ENCODE measurements around the gene RIN2. TPM values are rescaled to one million over a fixed set of nuclear protein-coding genes. Genes with fewer than 3 reads are reported as not detected.

RIN2 gene
- total and polyA plus RNA-seq, 2 experiments from 2014 or later: 18.4 to 42.4 TPM

- H3K4me3 ChIP-seq: peak overlapping the region; percentile 75
- no peaks in the 10 kb centered on the region for H3K36me3 ChIP-seq
- no peak for TF ChIP-seq CTCF (IDR thresholded peaks at IDR 0.05; ENCODE audit: low read depth, low read length)
- H3K27me3 ChIP-seq: no peaks in the 10 kb centered on the region
- peak overlapping the region; percentile 95 for H3K27ac ChIP-seq
- H3K4me1 ChIP-seq (ENCODE audit: low read depth): peaks cover 34% of the 10 kb centered on the region
- H3K9me3 ChIP-seq (ENCODE audit: low read depth): no peaks in the 10 kb centered on the region
- no peak for DNase-seq (ENCODE audit: low read depth in 1 of 2, low spot score in 1 of 2)
These were observed 1.1 kb upstream of the RIN2 start for GRCh38 chr20:19756761-19757486.

- no peaks in the 10 kb centered on the region for H3K9me3 ChIP-seq (ENCODE audit: low read depth)
- no peak for TF ChIP-seq CTCF (IDR thresholded peaks at IDR 0.05; ENCODE audit: low read depth, low read length)
- H3K36me3 ChIP-seq: no peaks in the 10 kb centered on the region
- peak overlapping the region; percentile 95 for H3K27ac ChIP-seq
- H3K4me1 ChIP-seq (ENCODE audit: low read depth): peaks cover 40% of the 10 kb centered on the region
- peak overlapping the region; percentile 75 for H3K4me3 ChIP-seq
- no peaks in the 10 kb centered on the region for H3K27me3 ChIP-seq
- peak; percentile 97 for DNase-seq (ENCODE audit: low read depth in 1 of 2, low spot score in 1 of 2)
These were observed 448 bp upstream of the RIN2 start for GRCh38 chr20:19757487-19758132.

DNA sequence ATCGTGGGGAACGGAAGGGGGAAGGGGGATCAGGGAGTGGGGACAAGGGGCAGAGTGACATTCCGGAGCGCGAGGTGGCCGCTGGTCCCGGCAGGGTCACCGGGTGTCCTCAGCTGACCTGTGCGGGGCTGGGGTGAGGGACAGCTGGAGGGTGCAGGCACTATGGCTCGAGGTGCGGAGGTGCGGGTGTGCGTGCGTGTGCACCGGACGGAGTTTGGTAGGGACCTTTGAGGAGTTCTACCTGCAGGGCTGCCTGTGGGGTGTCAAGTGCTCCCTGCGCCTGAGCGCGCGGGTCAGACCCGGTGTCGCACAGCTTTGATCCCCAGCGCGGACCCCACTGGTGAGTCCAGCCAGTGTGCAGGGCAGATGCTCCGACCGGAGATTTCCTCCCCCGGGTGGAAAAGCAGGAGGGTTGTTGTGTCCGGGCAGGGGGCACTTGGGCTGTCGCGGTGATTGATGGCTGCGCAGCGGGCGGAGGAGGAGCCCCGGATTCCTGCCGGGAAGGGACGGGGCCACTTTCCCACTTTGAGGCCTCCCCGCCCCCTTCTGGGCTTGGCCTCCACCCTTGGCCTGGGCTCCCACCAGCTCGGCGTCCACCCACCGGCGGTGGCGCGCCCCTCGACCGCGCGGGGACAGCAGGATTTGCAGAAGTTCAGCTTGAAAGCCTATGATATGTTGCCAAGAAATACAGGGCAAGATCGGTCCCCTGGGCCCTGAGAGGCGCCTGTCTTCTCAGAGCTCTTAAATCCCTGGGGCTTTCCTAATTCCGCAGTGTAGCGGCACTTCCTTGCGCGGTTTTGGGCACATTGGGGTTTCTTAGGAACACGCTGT, 658 bp downstream of the RIN2 start:
- Histone ChIP-seq H3K4me1 (ENCODE audit: low read depth) (peaks cover 40% of the 10 kb centered on the region), H3K27me3 (no peaks in the 10 kb centered on the region), H3K27ac (peak overlapping the region; percentile 95), H3K4me3 (peak overlapping the region; percentile 75), H3K9me3 (ENCODE audit: low read depth) (no peaks in the 10 kb centered on the region), H3K36me3 (no peaks in the 10 kb centered on the region)
- DNase-seq (ENCODE audit: low read depth in 1 of 2, low spot score in 1 of 2): peak; percentile 49 to 85
- no peak for TF ChIP-seq CTCF (IDR thresholded peaks at IDR 0.05; ENCODE audit: low read depth, low read length)

- no peaks in the 10 kb centered on the region for H3K27me3 ChIP-seq
- H3K27ac ChIP-seq: peak overlapping the region; percentile 95
- no peak overlapping the region for H3K4me3 ChIP-seq
- no peaks in the 10 kb centered on the region for H3K9me3 ChIP-seq (ENCODE audit: low read depth)
- no peak for TF ChIP-seq CTCF (IDR thresholded peaks at IDR 0.05; ENCODE audit: low read depth, low read length)
- no peaks in the 10 kb centered on the region for H3K36me3 ChIP-seq
- H3K4me1 ChIP-seq (ENCODE audit: low read depth): peaks cover 50% of the 10 kb centered on the region
- DNase-seq (ENCODE audit: low read depth in 1 of 2, low spot score in 1 of 2): peak in 1 of 2 donors; percentile 77
These were observed 2.3 kb downstream of the RIN2 start for GRCh38 chr20:19760371-19760721.

DNA sequence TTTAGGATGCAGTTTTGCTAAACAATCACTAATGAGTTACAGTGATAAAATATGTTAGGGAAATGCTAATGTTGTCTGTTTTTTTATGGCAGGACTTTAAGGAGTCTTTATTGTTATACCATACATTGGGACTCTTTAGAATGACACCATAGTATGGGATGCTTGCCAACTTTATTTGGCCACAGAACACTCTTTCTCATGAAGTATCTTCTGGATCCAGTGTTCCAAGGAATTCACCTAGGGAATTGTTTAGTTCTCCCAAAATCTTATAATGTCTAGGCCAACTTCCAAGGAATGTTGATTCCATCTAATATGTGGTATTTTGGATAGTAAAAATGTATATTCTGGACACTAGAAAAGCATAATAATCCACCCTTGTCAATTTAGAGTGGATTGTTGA, 3.3 kb downstream of the RIN2 start:
- TF ChIP-seq CTCF (IDR thresholded peaks at IDR 0.05; ENCODE audit: low read depth, low read length): no peak
- Histone ChIP-seq H3K36me3 (no peaks in the 10 kb centered on the region), H3K9me3 (ENCODE audit: low read depth) (no peaks in the 10 kb centered on the region), H3K4me3 (no peak overlapping the region), H3K4me1 (ENCODE audit: low read depth) (peaks cover 50% of the 10 kb centered on the region), H3K27ac (peak overlapping the region; percentile 95), H3K27me3 (no peaks in the 10 kb centered on the region)
- DNase-seq (ENCODE audit: low read depth in 1 of 2, low spot score in 1 of 2): no peak
